ENCODE results near the gene NETO2.

NETO2 gene

GRCh38 chr16:47028767-47029377 is 114.9 kb downstream of the NETO2 start:
- in situ Hi-C loops (cut with HindIII; ENCODE audit: low pct_ligation_motif_present, low pct_unique_long_range_greater_than_20kb, low sequenced_read_pairs) = no loop called here

More at GRCh38 chr16:47028767-47029377, 114.9 kb downstream of the NETO2 start:
- DNase-seq = no peak

All from ACHN (cell line).